HepG2 (cell line): ENCODE measurements around the gene MIGA2. TPM values are rescaled to one million over a fixed set of nuclear protein-coding genes. Genes with fewer than 3 reads are reported as not detected.
A peak's percentile ranks its signal among the peaks of the same experiment; 100 is the strongest.

Experiments
- ADNP ChIP-seq: sonication (generic); formaldehyde crosslinking; IDR thresholded peaks from 2 replicates; pipeline ENCODE4 v1.4.0; 2020; ENCODE audit warnings: missing genetic modification reagents
- ARID2 ChIP-seq: sonication (generic); formaldehyde crosslinking; IDR thresholded peaks from 2 replicates; pipeline ENCODE4 v1.8.1; 2022; ENCODE audit warnings: mild to moderate bottlenecking, missing genetic modification reagents, borderline replicate concordance
- ATF4 ChIP-seq, 2 experiments: fragments of 450-650 bp in 1 of 2; sonication (generic) in 1 of 2; formaldehyde crosslinking; IDR thresholded peaks; 2 replicates each; pipeline versions ENCODE4 v1.5.0 to v1.8.0; 2020 to 2022; ENCODE audit warnings: mild to moderate bottlenecking in 1 of 2, missing genetic modification reagents in 1 of 2
- BCL3 ChIP-seq: sonication (generic); formaldehyde crosslinking; IDR thresholded peaks from 2 replicates; pipeline ENCODE4 v1.5.1; 2020; ENCODE audit warnings: mild to moderate bottlenecking, missing genetic modification reagents, moderate library complexity
- FIP1L1 ChIP-seq: fragments of 200-400 bp; formaldehyde crosslinking; IDR thresholded peaks from 2 replicates; pipeline ENCODE4 v1.6.1; 2018; ENCODE audit warnings: low read depth, mild to moderate bottlenecking, low read length, moderate library complexity, borderline replicate concordance; ENCODE audit not compliant: insufficient read depth
- FOSL1 ChIP-seq: sonication (generic); formaldehyde crosslinking; IDR thresholded peaks from 2 replicates; pipeline ENCODE4 v1.9.0; 2021; ENCODE audit warnings: missing genetic modification reagents, borderline replicate concordance
- FOXA3 ChIP-seq: IDR thresholded peaks from 2 replicates; pipeline ENCODE4 v1.6.1; 2016; ENCODE audit warnings: missing genetic modification reagents, missing compliant biosample characterization
- MTA3 ChIP-seq: sonication (generic); formaldehyde crosslinking; IDR thresholded peaks from 2 replicates; pipeline ENCODE4 v1.4.0; 2020; ENCODE audit warnings: missing genetic modification reagents
- NFKB2 ChIP-seq: sonication (generic); formaldehyde crosslinking; IDR thresholded peaks from 2 replicates; pipeline ENCODE4 v1.4.0; 2020; ENCODE audit warnings: missing genetic modification reagents, borderline replicate concordance
- PHB2 ChIP-seq: fragments of 450-650 bp; IDR thresholded peaks from 2 replicates; pipeline ENCODE4 v1.6.1; 2018; ENCODE audit not compliant: partially characterized antibody
- RBAK ChIP-seq: sonication (generic); formaldehyde crosslinking; IDR thresholded peaks from 2 replicates; pipeline ENCODE4 v1.5.1; 2020; ENCODE audit warnings: mild to moderate bottlenecking, missing genetic modification reagents
- SNRNP70 ChIP-seq: fragments of 200-400 bp; formaldehyde crosslinking; IDR thresholded peaks from 2 replicates; pipeline ENCODE4 v1.6.1; 2017; ENCODE audit warnings: mild to moderate bottlenecking, low read depth, low read length, moderate library complexity
- SP140L ChIP-seq: sonication (generic); formaldehyde crosslinking; IDR thresholded peaks from 2 replicates; pipeline ENCODE4 v1.4.0; 2020; ENCODE audit warnings: missing genetic modification reagents, borderline replicate concordance
- SYNCRIP ChIP-seq: fragments of 200-400 bp; formaldehyde crosslinking; IDR thresholded peaks from 2 replicates; pipeline ENCODE4 v1.6.1; 2018; ENCODE audit warnings: mild to moderate bottlenecking, low read depth, low read length; ENCODE audit not compliant: insufficient read depth
- TAF1 ChIP-seq: sonication (generic); formaldehyde crosslinking; IDR thresholded peaks from 2 replicates; pipeline ENCODE4 v1.4.0; 2020; ENCODE audit warnings: missing genetic modification reagents
- TBX3 ChIP-seq: fragments of 450-650 bp; IDR thresholded peaks from 2 replicates; pipeline ENCODE4 v1.6.1; 2017; ENCODE audit warnings: antibody characterized with exemption, mild to moderate bottlenecking, inconsistent platforms, borderline replicate concordance
- ZFX ChIP-seq: sonication (generic); formaldehyde crosslinking; IDR thresholded peaks from 2 replicates; pipeline ENCODE4 v1.4.0; 2020; ENCODE audit warnings: mild to moderate bottlenecking, low read depth, missing genetic modification reagents, moderate library complexity
- ZMYM4 ChIP-seq: sonication (generic); formaldehyde crosslinking; IDR thresholded peaks from 2 replicates; pipeline ENCODE4 v1.8.1; 2023; ENCODE audit warnings: mild to moderate bottlenecking, missing genetic modification reagents
- ZNF275 ChIP-seq: sonication (generic); formaldehyde crosslinking; IDR thresholded peaks from 2 replicates; pipeline ENCODE4 v1.8.0; 2022; ENCODE audit warnings: missing genetic modification reagents, mild to moderate bottlenecking, inconsistent platforms, borderline replicate concordance
- ZNF441 ChIP-seq: sonication (generic); formaldehyde crosslinking; IDR thresholded peaks from 2 replicates; pipeline ENCODE4 v1.7.0; 2021; ENCODE audit warnings: missing genetic modification reagents, borderline replicate concordance
- ZNF687 ChIP-seq: sonication (generic); formaldehyde crosslinking; IDR thresholded peaks from 2 replicates; pipeline ENCODE4 v1.5.1; 2020; ENCODE audit warnings: mild to moderate bottlenecking, missing genetic modification reagents, moderate library complexity
- ZNF777 ChIP-seq: sonication (generic); formaldehyde crosslinking; IDR thresholded peaks from 2 replicates; pipeline ENCODE4 v1.4.0; 2020; ENCODE audit warnings: missing genetic modification reagents
- ZSCAN29 ChIP-seq: sonication (generic); formaldehyde crosslinking; conservative IDR thresholded peaks from 2 replicates; pipeline ENCODE4 v1.4.0; 2020; ENCODE audit warnings: mild to moderate bottlenecking, missing genetic modification reagents
- polyA plus RNA-seq, 8 experiments: library from polyadenylated mRNA; depleted of rRNA in 3 of 8; stranded (reverse) in 7 of 8; unstranded in 1 of 8; fragments of >200 nt; fragmentation: Illumina TruSeq in 4 of 8; extraction: Trizol in 4 of 8; gene quantifications; 2 replicates each; pipeline versions ENCODE4 v1.2.1 to v1.2.3, GENCODE V29; 2011 to 2016; ENCODE audit warnings: low read depth in 4 of 8, missing spikeins in 1 of 8, mixed read lengths in 1 of 8; ENCODE audit not compliant: insufficient read depth in 1 of 8
- total RNA-seq, 5 experiments: library from RNA; depleted of rRNA; stranded (reverse); fragments of >200 nt; fragmentation: Illumina TruSeq; extraction: Trizol; gene quantifications; 2 replicates each; pipeline ENCODE4 v1.2.3, GENCODE V29; 2016; ENCODE audit warnings: low read depth in 1 of 5

The MIGA2 gene
- total and polyA plus RNA-seq, 2 of the 13 experiments (the other 11 are each of a cell fraction or from before 2014, with no cell fraction given): 10.8 to 17.1 TPM

GRCh38 chr9:129081388-129081904 lies 45.0 kb downstream of the MIGA2 start (continued):
- no peak for TF ChIP-seq ZNF275
- peak; percentile 62; the same call in 1 of the 2 replicates for TF ChIP-seq ADNP (CRISPR knock-in tag)
- no peak for TF ChIP-seq TBX3
- no peak for TF ChIP-seq MTA3 (CRISPR knock-in tag)
- TF ChIP-seq ZNF777: peak; percentile 32; the same call in 1 of the 2 replicates
- TF ChIP-seq FOXA3 (CRISPR knock-in tag): no peak
- no peak for TF ChIP-seq ARID2 (CRISPR knock-in tag)
- TF ChIP-seq FOSL1 (CRISPR knock-in tag): no peak
- peak; percentile 28; the same call in 1 of the 2 replicates for TF ChIP-seq NFKB2 (CRISPR knock-in tag)
- TF ChIP-seq ZSCAN29 (CRISPR knock-in tag): 0 out of 2 replicates have a peak, but pooled peaks have one; percentile 31
- peak; percentile 50; the same call in 1 of the 2 replicates for TF ChIP-seq TAF1 (CRISPR knock-in tag)
- TF ChIP-seq SP140L (CRISPR knock-in tag): no peak; the same call in 1 of the 2 replicates
- TF ChIP-seq ZMYM4 (CRISPR knock-in tag): peak; percentile 7; the same call in 1 of the 2 replicates
- TF ChIP-seq SYNCRIP: no peak
- no peak for TF ChIP-seq BCL3 (CRISPR knock-in tag)
- TF ChIP-seq ATF4 (CRISPR knock-in tag; IDR thresholded peaks at IDR 0.05): no peak
- TF ChIP-seq RBAK (CRISPR knock-in tag): no peak
- no peak for TF ChIP-seq SNRNP70
- no peak for TF ChIP-seq FIP1L1
- TF ChIP-seq ZNF687 (CRISPR knock-in tag): peak; percentile 4; the same call in 1 of the 2 replicates
- TF ChIP-seq ZNF441 (CRISPR knock-in tag): 0 out of 2 replicates have a peak, but pooled peaks have one; percentile 11
- TF ChIP-seq ZFX (CRISPR knock-in tag): 0 out of 2 replicates have a peak, but pooled peaks have one; percentile 26
- no peak for TF ChIP-seq PHB2
